D721Med (cell line): ENCODE data around the gene MAPK6.

Source experiments
- DNase-seq: peaks from one replicate; pipeline ENCODE4 v3.0.0; 2011; ENCODE audit warnings: low spot score; ENCODE audit not compliant: insufficient read length
- FAIRE-seq: peaks from 2 replicates; lab custom pipeline; 2011; peaks lifted over from hg19 to GRCh38; lab: Jason Lieb, UNC
- TF ChIP-seq, protein P1 (sequence below): IDR thresholded peaks from 2 replicates; pipeline ENCODE4 v1.5.1; 2012; ENCODE audit warnings: mild to moderate bottlenecking, control low read depth; ENCODE audit not compliant: insufficient read depth; ENCODE audit errors: missing control alignments

MAPK6 gene

DNA sequence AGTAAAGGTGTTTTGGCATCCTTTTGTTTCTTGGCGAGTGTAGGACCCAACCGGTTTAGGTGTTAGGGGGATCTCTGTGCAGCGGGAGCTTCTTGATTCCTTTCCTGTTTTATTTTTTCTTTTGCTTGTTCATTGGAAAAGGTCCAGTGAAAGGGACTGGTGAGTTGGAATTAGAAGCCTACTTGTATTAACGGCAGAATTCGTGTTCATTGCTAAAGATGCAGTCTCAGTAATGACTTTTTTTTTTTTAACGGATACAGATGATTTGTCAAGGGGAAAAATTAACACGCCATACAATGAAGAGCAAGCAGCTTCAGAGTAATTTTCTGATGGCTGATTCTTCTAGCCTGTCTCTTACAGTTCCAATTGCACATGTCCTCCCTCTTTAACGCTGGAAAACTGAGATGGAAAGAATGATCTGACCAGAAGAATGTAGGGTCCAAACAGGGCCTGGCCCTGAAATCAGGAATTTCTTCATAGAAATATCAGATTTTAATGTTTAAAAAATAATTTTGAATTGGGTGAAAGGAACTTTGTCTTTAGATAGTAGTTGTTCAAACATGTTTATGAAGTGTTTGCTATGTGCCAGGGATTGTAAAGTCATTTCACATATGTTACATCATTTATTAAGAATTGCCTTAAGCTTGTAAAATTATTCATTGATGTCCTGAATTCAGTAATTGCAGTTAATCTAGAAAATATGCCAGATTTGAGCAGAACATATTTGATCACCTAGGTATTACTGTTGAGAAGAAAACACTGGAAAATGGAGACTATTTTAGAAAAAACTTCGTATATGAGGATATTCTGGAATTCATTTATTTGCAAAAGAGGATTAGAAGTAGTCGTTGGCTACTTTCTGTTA, 1.4 kb downstream of the MAPK6 start:
- FAIRE-seq (no peak), DNase-seq (no peak)
- TF ChIP-seq, protein P1, sequence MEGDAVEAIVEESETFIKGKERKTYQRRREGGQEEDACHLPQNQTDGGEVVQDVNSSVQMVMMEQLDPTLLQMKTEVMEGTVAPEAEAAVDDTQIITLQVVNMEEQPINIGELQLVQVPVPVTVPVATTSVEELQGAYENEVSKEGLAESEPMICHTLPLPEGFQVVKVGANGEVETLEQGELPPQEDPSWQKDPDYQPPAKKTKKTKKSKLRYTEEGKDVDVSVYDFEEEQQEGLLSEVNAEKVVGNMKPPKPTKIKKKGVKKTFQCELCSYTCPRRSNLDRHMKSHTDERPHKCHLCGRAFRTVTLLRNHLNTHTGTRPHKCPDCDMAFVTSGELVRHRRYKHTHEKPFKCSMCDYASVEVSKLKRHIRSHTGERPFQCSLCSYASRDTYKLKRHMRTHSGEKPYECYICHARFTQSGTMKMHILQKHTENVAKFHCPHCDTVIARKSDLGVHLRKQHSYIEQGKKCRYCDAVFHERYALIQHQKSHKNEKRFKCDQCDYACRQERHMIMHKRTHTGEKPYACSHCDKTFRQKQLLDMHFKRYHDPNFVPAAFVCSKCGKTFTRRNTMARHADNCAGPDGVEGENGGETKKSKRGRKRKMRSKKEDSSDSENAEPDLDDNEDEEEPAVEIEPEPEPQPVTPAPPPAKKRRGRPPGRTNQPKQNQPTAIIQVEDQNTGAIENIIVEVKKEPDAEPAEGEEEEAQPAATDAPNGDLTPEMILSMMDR = no peak

DNA sequence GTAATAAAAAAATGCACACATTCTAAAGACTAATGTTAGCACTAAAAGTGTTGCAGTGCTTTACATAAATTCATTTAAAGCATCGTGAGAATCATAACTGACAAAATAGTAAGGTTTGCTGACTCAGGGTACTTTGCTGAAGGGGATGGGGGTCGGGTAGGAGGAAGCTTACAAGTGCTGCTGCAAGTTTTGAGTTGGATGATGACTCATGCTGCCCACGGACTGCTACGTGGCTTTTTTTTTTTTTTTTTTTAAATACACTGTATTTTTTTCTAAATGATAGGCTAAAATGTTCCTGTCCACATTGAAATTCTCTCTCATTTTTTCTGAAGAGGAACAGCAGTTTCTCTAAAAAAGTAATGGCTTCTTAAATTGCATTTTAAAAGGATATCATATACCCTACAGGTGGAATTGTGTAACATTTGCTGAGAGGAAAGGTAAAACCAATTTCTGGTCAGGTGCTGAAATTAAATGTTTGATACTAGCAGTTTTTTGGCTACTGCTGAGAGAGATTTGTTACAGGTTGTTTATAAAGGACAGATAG, 2.2 kb downstream of the MAPK6 start:
- no peak for FAIRE-seq
- DNase-seq = no peak

DNA sequence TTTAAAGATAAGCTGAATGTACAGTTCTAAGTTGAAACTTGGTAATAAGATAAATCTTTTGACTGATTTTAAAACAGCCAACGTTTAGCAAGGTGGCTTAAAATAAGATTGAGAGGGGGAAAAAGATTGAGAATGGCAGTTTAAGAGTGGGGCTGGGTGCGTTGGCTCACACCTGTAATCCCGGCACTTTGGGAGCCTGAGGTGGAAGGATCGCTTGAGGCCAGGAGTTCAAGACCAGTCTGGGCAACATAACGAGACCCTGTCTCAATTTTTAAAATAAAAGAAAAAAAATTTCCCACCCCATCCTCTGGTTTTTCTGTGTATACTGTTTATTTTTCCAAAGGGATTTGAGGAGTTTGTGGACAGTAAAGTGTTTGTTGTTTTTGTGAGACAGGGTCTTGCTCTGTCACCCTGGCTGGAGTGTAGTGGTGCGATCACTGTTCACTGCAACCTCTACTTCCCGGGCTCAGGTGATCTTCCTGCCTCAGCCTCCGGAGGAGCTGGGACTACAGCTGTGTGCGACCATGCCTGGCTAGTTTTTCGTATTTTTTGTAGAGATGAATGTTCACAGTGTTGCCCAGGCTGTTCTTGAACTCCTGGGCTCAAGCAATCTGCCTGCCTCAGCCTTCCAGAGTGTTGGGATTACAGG, 3.0 kb downstream of the MAPK6 start:
- DNase-seq (no peak), FAIRE-seq (no peak)
- TF ChIP-seq, protein P1 = no peak

More for the DNA sequence above, 2.2 kb downstream of the MAPK6 start:
- TF ChIP-seq, protein P1 = no peak

DNA sequence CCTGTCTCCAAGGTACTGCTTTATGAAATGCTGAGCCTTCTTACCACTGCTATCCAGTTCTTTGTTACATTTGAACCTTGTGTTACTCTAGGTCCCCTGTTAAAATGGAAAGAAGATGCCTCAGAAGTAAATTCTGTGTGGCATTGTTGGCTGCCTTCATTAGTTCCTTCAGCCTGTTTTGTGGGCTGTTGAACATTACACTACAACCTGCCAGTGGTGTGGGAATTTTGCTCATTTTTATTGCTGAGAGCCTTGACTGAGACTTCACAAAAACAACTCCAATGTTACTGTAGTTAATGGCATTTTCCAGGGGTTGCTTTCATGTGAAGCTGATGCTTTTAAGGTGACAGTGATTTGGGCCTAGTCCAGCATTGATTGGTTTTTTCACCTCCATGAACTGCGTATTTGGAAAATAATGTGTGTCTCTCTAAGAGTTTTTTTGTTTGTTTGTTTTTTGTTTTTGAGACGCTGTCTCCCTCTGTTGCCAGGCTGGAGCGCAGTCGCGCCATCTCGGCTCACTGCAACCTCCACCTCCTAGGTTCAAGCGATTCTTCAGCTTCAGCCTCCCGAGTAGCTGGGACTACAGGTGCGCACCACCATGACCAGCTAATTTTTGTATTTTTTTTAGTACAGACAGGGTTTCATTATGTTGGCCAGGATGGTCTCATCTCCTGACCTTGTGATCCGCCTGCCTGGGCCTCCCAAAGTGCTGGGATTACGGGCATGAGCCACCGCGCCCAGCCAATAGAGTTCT, 4.3 kb downstream of the MAPK6 start:
- DNase-seq = no peak
- FAIRE-seq = no peak
- TF ChIP-seq, protein P1 = no peak

DNA sequence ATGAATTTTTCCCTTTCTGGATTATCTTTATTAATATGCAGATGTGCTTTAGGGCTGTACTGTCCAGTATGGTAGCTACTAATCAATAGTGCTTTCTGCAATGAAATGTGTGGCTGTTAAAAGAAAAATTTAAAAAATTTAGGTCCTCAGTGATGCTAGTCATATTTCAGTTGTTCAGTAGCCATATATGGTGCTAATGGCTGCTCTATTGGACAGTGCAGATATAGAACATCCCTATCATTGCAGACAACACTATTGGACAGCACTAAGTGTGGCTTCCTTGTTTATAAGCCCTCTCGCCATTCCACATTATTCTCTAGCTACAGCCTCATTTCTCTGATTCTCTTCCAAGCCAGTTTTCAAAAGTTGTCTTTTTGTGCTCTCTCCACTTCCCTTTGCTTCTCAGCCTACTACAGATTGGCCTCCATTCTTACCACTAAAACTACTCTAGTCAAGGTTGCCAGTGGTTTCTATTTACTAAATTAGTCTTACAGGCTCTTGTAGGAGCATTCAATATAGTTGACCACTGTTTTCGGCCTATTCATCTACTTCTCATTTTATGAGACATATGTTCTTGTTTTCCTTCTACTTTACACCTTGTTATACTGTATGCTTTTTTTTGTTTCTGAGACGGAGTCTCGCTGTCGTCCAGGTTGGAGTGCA, 9.5 kb downstream of the MAPK6 start:
- TF ChIP-seq, protein P1 = no peak
- DNase-seq (no peak), FAIRE-seq (no peak)

DNA sequence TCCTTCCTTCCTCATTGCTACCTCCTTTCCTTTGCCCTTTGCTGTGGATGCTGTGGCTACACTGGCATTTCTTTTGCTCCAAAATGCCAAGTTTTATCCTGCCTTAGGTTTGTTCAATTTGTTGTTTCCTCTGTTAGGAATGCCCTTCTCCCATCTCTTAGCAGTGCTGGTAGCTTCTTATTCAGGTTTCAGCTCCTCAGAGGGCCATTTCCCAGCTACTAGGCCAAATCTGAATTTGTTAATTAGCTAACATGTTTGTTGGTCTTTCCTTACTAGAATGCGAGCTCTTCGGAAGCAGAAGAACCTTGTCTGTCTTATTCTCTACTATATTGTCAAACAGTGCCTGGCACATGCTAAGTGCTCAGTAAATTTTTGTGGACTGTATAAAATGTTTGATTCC, 11.0 kb downstream of the MAPK6 start:
- TF ChIP-seq, protein P1 = no peak
- FAIRE-seq (no peak), DNase-seq (no peak)
